ENCODE measurements around the gene EIF4A3.

EIF4A3 gene

GRCh38 chr17:80147035-80147822 lies at the start of gene EIF4A3:
EIF4A3 (minus strand) TSS chr17:80147128; CDS start chr17:80146961, 167 bp downstream.
- peak; percentile 98 for DNase-seq

DNA sequence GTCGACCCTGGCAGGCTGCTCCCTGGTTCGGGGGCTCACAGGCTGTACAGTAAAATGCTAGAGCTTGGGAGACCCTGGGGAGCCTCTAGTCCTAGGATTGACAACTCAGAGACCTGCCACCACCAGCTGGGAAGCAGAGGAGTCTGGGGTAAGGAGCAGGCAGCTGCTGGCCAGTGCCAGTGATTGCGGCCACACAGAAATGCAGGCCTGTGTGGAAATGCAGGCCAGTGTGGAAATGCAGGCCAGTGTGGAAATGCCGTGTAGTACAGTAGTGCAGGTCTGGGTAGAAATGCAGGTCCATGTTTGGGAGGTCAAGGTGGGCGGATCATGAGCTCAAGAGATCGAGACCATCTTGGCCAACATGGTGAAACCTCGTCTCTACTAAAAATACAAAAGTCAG lies 49.7 kb upstream of the EIF4A3 start:
- no peak for DNase-seq

DNA sequence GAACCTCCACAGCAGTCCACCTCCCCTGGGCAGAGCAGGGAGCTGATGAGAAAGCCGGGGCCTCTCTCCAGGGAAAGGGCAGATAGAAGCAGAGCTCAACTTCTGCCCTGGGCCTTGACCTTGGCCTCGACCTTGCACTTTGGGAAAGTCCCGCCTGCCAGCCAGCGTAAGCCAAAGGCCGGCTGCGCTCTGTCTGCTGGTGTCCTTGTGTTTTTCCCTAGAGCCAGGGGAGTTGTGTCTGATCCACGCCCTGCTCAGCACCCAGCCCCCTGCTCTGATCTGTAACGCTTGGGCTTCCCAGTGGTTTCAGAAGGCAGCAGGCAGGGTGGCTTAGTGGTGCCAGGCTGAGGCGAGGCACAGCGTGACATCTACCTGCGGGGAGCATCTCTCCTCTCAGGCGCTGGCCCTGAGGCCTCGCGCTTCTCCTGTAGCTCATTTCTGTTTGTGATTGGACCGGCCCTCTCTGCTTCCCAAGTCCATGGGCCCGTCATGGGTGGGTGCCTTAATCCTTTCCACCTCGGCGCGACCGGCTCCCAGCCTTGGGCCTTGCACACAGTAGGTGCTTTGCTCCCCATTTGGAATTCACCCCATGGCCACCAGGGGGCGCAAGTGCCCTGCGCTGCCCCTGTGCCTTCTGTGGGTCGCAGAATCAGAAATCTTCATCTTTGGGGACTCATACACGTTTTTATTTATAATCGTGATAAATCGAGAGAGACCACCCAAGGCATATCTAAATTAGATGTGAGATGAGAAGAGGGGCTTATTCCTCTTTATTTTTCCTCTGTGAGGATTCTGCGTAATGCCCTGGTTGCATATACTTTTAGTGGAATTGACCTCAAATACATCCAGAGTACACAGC lies 49.0 kb upstream of the EIF4A3 start:
- no peak for DNase-seq

DNA sequence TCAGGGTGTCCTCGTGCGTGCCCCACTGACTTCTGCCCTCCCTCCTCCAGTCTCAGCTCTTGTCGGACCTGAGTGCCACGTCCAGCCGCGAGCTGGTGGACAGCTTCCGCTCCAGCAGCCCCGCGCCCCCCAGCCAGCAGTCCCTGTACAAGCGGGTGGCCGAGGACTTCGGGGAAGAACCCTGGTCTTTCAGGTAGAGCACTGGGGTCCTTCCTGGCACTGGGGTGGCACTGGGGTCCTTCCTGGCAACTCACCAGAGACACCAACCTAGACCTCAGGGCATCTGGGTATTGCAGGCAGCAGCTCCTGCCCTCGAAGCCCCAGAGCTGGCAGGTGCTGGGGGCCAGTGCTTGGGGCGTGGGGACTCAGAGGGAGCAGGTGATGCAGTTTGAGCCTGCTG lies 48.2 kb upstream of the EIF4A3 start:
- no peak for DNase-seq

- DNase-seq, result no peak
Measured at GRCh38 chr17:80191865-80192661, 45.1 kb upstream of the EIF4A3 start.

DNA sequence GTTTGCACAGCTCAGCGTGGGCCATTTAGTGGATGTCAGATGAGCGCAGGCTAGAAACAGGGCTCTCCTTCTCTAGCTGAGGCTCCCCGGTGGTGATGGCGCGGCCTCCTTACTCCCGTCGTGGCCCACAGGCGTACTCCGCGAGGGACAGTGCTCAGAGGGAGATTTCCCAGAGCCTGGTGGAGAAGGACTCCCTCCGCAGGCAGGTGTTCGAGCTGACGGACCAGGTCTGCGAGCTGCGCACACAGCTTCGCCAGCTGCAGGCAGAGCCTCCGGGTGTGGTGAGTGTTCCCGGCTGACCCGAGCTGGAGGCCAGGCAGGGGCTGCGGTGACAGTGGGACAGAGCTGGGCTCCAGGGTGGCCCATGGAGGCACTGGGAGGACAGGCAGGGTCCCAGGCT lies 44.3 kb upstream of the EIF4A3 start:
- DNase-seq, result no peak

DNA sequence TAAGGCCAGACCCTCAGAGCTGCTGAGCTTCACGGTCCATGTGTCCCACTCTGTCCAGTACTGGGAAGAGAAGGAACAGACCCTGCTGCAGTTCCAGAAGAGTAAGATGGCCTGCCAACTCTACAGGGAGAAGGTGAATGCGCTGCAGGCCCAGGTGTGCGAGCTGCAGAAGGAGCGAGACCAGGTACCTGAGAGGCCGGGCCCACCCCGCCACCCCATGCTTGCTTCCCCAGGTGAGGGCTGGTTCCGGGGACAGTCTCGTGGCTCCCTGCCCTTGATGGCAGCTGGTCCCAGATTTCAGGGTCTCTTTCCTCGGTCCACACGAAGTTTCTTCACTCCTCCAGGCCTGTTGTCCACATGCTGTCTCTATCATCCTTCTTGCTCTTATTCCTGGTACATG lies 43.8 kb upstream of the EIF4A3 start:
- DNase-seq, result no peak

DNA sequence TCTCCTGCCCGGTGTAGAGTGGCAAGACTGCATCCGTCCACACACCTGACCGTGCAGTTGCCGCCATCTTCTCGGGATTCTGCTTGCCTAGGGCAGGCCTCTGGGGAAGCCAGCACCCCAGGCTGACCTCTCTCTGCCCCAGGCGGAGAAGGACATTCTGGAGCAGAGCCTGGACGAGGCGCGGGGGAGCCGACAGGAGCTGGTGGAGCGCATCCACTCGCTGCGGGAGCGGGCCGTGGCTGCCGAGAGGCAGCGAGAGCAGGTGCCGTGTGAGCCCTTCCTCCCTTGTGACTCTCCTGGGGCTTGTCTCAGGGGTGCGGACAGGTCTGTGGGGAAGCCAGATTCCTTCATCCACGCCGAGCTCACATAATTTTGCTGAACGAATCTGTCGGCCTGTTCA lies 42.7 kb upstream of the EIF4A3 start:
- no peak for DNase-seq

- DNase-seq, result peak; percentile 39
Measured at GRCh38 chr17:80187515-80187941, 40.6 kb upstream of the EIF4A3 start.

DNA sequence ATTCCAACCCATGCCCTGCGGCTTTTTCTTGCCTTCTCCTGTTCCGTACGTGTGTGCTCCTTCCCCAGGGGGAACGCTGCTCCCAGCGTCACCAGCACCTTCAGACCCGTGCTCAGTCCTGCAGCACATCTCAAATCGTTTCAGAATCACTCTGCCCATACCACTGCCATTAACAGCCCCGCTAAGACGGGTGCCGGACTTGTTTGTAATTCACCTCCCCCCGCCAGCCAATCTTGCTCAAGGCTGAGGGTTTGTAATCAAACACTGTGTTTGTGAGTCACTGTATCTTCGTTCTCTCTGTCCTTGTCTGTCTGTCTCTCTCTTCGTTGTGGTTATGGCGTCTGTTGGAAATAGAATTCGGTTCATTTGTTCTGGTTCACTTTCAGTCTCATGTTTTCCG lies 40.2 kb upstream of the EIF4A3 start:
- peak; percentile 38 for DNase-seq

DNA sequence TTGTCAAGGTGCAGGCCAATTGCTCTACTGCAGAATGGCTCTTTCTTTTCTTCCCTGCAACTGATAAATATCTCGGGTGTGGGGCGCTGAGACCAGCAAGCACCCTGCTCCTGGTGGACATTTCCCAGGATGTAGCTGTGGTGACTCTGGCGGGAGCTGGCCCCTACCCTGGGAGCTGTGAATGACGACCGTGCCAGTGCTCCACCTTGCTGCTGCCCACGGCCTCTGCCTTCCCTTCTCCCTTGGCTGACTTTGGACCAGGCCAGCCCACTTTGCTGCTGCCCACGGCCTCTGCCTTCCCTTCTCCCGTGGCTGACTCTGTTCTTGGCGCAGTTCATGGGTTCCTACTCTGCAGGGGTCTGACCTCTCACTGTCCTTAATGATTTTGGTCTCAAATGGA lies 39.0 kb upstream of the EIF4A3 start:
- DNase-seq, result no peak

GRCh38 chr17:80184423-80184714 lies 37.4 kb upstream of the EIF4A3 start:
- DNase-seq, result no peak

DNA sequence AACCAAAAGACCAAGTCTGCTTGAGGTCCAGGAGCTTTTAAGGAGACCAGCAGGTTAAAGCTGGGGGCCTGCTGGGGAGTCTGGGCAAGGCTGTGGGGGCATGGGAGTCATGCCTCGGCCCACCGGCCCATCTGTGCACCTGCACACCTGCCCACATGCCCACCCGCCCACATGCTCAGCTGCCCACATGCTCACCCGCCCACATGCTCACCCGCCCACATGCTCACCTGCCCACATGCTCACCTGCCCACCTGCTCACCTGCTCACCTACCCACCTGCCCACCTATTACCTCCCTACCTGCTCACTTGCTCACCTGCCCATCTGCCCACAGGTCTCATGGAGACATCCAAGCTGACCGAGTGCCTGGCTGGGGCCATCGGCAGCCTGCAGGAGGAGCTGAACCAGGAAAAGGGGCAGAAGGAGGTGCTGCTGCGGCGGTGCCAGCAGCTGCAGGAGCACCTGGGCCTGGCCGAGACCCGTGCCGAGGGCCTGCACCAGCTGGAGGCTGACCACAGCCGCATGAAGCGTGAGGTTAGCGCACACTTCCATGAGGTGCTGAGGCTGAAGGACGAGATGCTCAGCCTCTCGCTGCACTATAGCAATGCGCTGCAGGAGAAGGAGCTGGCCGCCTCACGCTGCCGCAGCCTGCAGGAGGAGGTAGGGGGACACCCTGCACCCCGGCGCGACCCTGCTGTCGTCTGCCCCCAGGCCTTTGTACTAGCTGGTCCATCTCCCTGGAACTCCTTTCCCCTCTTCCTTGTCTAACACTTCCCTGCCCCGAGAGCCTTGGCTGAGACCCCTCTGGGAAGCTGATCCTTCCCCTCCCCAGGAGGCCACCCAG lies 36.9 kb upstream of the EIF4A3 start:
- no peak for DNase-seq

DNA sequence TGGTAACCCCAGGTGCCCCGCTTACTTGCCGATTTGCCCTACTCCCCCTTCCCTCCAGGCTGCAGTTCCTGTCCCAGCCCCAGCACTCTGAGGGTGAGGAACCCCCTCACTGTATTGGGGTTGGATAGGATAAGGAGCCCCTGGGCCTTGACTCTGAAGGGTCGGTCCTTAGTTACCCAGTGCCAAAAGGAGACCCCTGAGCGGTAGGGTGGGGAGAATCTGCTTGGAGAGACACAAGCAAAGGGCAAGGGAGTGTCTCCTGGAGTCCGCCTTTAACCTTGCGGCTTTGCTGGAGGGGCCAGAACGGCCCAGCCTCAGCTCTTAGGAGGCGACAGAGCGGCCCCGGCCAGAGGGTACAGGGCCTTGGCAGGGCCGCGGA lies 35.9 kb upstream of the EIF4A3 start:
- no peak for DNase-seq

GRCh38 chr17:80182118-80182844 lies 35.4 kb upstream of the EIF4A3 start:
- no peak for DNase-seq

- DNase-seq, result no peak
Measured at GRCh38 chr17:80181431-80181830, 34.5 kb upstream of the EIF4A3 start.

DNA sequence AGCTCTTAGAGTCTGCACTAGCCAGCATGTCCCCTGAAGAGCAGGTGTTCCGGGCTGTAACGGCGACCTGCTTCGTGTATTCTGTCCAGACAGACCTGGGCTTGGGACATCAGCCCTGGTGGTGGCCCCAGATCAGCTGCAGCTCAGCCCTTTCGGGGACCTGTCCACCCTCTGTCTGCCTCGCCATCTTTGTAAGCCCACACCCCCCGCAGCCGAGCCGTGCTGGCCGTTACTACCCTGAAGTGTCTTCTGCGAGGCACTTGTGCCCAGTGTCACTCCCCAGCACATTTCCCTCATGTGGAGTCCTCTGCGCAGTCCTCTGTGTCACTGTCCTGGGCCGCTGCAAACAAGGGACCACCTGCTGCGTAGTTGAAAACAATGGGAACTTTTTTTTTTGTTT lies 33.3 kb upstream of the EIF4A3 start:
- DNase-seq, result no peak

GRCh38 chr17:80177986-80178595 lies 31.2 kb upstream of the EIF4A3 start:
- DNase-seq, result no peak

GRCh38 chr17:80176757-80177156 lies 29.8 kb upstream of the EIF4A3 start:
- no peak for DNase-seq

DNA sequence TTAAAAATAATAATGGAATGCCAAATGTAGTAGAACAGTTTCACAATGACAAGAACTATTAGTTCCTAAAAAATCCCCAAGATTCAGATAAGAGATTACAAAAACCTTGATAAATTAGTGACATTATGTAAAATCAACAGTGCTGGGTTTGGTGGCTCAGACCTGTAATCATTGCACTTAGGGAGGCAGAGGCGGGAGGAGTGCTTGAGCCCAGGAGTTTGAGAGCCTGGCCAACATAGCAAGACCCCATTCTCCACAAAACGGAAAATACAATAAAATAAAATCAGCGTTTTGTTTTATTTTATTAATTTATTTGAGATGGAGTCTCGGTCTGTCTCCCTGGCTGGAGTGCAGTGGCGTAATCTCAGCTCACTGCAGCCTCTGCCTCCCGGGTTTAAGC lies 27.0 kb upstream of the EIF4A3 start:
- no peak for DNase-seq

DNA sequence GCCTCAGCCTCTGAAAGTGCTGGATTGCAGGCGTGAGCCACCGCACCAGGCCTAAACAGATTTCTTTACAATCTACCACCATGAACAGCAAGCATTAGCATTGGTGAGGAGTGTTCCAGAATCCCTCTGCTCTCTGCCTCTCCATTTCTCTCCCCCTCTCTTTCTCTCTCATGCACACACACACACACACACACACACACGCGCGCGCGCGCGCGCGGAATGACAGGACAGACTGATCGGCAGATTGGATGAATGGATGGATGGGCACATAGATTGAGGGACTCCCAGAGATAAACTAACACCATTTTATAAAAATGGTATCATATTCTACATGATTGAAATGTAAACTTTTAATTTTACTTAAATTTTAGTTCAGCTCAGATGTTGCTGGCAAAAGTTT lies 26.2 kb upstream of the EIF4A3 start:
- DNase-seq, result no peak

GRCh38 chr17:80171681-80172080 lies 24.8 kb upstream of the EIF4A3 start:
- DNase-seq, result no peak
